WTC11 (cell line): Measurements from ENCODE around the gene TMEM50B. TPM values are rescaled to one million over a fixed set of nuclear protein-coding genes. Genes with fewer than 3 reads are reported as not detected.

Experiments used
- CBFB ChIP-seq: sonication (generic); formaldehyde crosslinking; IDR thresholded peaks from 2 replicates; pipeline ENCODE4 v1.8.1; 2022; ENCODE audit warnings: mild to moderate bottlenecking, low read depth, missing genetic modification reagents
- ETV6 ChIP-seq: sonication (generic); formaldehyde crosslinking; IDR thresholded peaks from 2 replicates; pipeline ENCODE4 v1.8.1; 2022; ENCODE audit warnings: mild to moderate bottlenecking, missing genetic modification reagents
- FOXJ3 ChIP-seq: sonication (generic); formaldehyde crosslinking; IDR thresholded peaks from 2 replicates; pipeline ENCODE4 v1.9.0; 2021; ENCODE audit warnings: missing genetic modification reagents, mild to moderate bottlenecking, borderline replicate concordance
- FOXK1 ChIP-seq: sonication (generic); formaldehyde crosslinking; IDR thresholded peaks from 2 replicates; pipeline ENCODE4 v1.8.0; 2022; ENCODE audit warnings: mild to moderate bottlenecking, moderate library complexity, missing genetic modification reagents
- GRHL2 ChIP-seq: fragments of 250-450 bp; sonication (Bioruptor Pico); IDR thresholded peaks from 2 replicates; pipeline ENCODE4 v1.8.0; 2022; ENCODE audit warnings: mild to moderate bottlenecking, moderate library complexity; ENCODE audit not compliant: insufficient replicate concordance, severe bottlenecking
- HMGA2 ChIP-seq: fragments of 250-450 bp; sonication (Bioruptor Pico); IDR thresholded peaks from 2 replicates; pipeline ENCODE4 v1.4.0; 2021; ENCODE audit warnings: mild to moderate bottlenecking, moderate library complexity
- IRF2 ChIP-seq: sonication (generic); formaldehyde crosslinking; IDR thresholded peaks from 2 replicates; pipeline ENCODE4 v1.8.0; 2022; ENCODE audit warnings: low read depth, missing genetic modification reagents, borderline replicate concordance
- KAT7 ChIP-seq: sonication (generic); formaldehyde crosslinking; IDR thresholded peaks from 2 replicates; pipeline ENCODE4 v1.8.1; 2023; ENCODE audit warnings: missing genetic modification reagents, mild to moderate bottlenecking, borderline replicate concordance
- MYBL2 ChIP-seq: sonication (generic); formaldehyde crosslinking; IDR thresholded peaks from 2 replicates; pipeline ENCODE4 v1.8.1; 2023; ENCODE audit warnings: mild to moderate bottlenecking, moderate library complexity, missing genetic modification reagents
- OVOL2 ChIP-seq: fragments of 250-450 bp; sonication (Bioruptor Pico); IDR thresholded peaks from 2 replicates; pipeline ENCODE4 v1.9.0; 2021; ENCODE audit warnings: mild to moderate bottlenecking, borderline replicate concordance
- RORB ChIP-seq: fragments of 250-450 bp; sonication (Bioruptor Pico); IDR thresholded peaks from 2 replicates; pipeline ENCODE4 v1.9.0; 2021; ENCODE audit warnings: mild to moderate bottlenecking
- SMAD4 ChIP-seq: sonication (generic); formaldehyde crosslinking; IDR thresholded peaks from 2 replicates; pipeline ENCODE4 v1.8.0; 2022; ENCODE audit warnings: mild to moderate bottlenecking, missing genetic modification reagents
- TEAD1 ChIP-seq: sonication (generic); formaldehyde crosslinking; IDR thresholded peaks from 2 replicates; pipeline ENCODE4 v1.8.0; 2022; ENCODE audit warnings: mild to moderate bottlenecking, missing genetic modification reagents
- ZNF121 ChIP-seq: sonication (generic); formaldehyde crosslinking; IDR thresholded peaks from 2 replicates; pipeline ENCODE4 v1.8.0; 2023; ENCODE audit warnings: missing genetic modification reagents
- ZNF138 ChIP-seq: sonication (generic); formaldehyde crosslinking; conservative IDR thresholded peaks from 2 replicates; pipeline ENCODE4 v1.8.1; 2022; ENCODE audit warnings: mild to moderate bottlenecking, moderate library complexity, missing genetic modification reagents
- ZNF416 ChIP-seq: fragments of 250-450 bp; sonication (Bioruptor Pico); IDR thresholded peaks from 2 replicates; pipeline ENCODE4 v1.9.0; 2021; ENCODE audit warnings: mild to moderate bottlenecking, inconsistent platforms
- ZNF423 ChIP-seq: fragments of 250-450 bp; sonication (Bioruptor Pico); IDR thresholded peaks from 2 replicates; pipeline ENCODE4 v2.1.2; 2022; ENCODE audit warnings: mild to moderate bottlenecking, moderate library complexity
- total RNA-seq: library from RNA; stranded (reverse); gene quantifications from 3 replicates; pipeline ENCODE4 v1.2.3, GENCODE V29; 2021
- TF ChIP-seq, protein P1 (sequence below): sonication (generic); formaldehyde crosslinking; IDR thresholded peaks from 2 replicates; pipeline ENCODE4 v1.8.1; 2023; ENCODE audit warnings: mild to moderate bottlenecking, missing genetic modification reagents, moderate library complexity
- TF ChIP-seq, protein P2 (sequence below): fragments of 250-450 bp; sonication (Bioruptor Pico); IDR thresholded peaks from 2 replicates; pipeline ENCODE4 v1.9.0; 2021; ENCODE audit warnings: moderate library complexity, mild to moderate bottlenecking, inconsistent platforms, borderline replicate concordance
- TF ChIP-seq, protein P3 (sequence below): sonication (generic); formaldehyde crosslinking; IDR thresholded peaks from 2 replicates; pipeline ENCODE4 v1.8.0; 2022; ENCODE audit warnings: mild to moderate bottlenecking, missing genetic modification reagents
- TF ChIP-seq, protein P4 (sequence below): fragments of 200-600 bp; IDR thresholded peaks from 2 replicates; pipeline ENCODE4 v1.8.0; 2022; ENCODE audit warnings: antibody characterized with exemption
- TF ChIP-seq, protein P5 (sequence below): sonication (generic); formaldehyde crosslinking; conservative IDR thresholded peaks from 2 replicates; pipeline ENCODE4 v1.8.1; 2022; ENCODE audit warnings: mild to moderate bottlenecking, missing genetic modification reagents
- TF ChIP-seq, protein P6 (sequence below): fragments of 250-450 bp; sonication (Bioruptor Pico); IDR thresholded peaks from 2 replicates; pipeline ENCODE4 v2.1.2; 2022; ENCODE audit warnings: mild to moderate bottlenecking, moderate library complexity
- TF ChIP-seq, protein P7 (sequence below): sonication (generic); formaldehyde crosslinking; IDR thresholded peaks from 2 replicates; pipeline ENCODE4 v1.8.0; 2022; ENCODE audit warnings: missing genetic modification reagents

The TMEM50B gene
- total RNA-seq, 1 experiment from 2014 or later: 25.4 TPM

DNA sequence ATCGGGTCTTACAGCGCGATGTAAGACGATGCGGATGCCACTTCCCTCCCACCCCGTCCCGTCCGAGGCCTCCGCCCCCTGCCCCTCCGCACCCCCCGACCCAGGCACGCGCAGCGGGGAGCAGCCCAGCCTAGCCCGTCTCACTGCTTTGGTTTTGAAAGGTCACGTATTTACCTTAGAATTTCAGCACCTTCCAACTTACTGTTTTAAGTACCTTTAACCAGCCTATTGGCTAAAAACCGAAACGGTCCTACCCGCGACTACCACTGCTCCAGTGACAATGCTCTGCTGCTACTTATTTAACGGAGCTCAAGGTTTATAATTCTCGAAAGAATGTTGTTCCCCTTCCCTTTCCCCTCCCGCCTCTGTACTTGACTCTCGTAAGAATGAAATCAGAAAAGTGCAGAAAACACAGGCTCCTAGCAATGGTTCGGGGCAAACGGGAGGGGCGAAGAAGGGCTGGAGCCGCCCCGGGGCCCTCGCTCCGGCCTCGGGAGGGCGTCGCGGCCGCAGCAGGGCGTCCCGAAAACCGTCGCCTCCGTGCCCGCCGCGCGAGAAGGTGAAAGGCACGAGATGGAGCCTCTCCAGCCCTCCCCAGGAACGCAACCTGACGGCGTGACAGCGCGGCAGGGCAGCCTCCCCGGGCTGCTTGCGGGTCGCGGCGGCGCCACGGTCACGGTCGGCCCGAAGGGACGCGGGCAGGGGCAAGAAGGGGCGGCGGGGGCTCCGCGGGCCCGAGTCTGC lies 667 bp downstream of the TMEM50B start (continued):
- TF ChIP-seq, protein P1, sequence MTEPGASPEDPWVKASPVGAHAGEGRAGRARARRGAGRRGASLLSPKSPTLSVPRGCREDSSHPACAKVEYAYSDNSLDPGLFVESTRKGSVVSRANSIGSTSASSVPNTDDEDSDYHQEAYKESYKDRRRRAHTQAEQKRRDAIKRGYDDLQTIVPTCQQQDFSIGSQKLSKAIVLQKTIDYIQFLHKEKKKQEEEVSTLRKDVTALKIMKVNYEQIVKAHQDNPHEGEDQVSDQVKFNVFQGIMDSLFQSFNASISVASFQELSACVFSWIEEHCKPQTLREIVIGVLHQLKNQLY (CRISPR knock-in tag): 0 out of 2 replicates have a peak, but pooled peaks have one; percentile 35
- TF ChIP-seq ZNF416 (CRISPR knock-in tag): no peak
- no peak for TF ChIP-seq ZNF138 (CRISPR knock-in tag)
- TF ChIP-seq, protein P2, sequence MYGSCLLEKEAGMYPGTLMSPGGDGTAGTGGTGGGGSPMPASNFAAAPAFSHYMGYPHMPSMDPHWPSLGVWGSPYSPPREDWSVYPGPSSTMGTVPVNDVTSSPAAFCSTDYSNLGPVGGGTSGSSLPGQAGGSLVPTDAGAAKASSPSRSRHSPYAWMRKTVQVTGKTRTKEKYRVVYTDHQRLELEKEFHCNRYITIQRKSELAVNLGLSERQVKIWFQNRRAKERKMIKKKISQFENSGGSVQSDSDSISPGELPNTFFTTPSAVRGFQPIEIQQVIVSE: no peak
- TF ChIP-seq SMAD4: no peak
- no peak for TF ChIP-seq FOXJ3 (CRISPR knock-in tag)
- no peak for TF ChIP-seq HMGA2 (CRISPR knock-in tag)
- TF ChIP-seq, protein P3, sequence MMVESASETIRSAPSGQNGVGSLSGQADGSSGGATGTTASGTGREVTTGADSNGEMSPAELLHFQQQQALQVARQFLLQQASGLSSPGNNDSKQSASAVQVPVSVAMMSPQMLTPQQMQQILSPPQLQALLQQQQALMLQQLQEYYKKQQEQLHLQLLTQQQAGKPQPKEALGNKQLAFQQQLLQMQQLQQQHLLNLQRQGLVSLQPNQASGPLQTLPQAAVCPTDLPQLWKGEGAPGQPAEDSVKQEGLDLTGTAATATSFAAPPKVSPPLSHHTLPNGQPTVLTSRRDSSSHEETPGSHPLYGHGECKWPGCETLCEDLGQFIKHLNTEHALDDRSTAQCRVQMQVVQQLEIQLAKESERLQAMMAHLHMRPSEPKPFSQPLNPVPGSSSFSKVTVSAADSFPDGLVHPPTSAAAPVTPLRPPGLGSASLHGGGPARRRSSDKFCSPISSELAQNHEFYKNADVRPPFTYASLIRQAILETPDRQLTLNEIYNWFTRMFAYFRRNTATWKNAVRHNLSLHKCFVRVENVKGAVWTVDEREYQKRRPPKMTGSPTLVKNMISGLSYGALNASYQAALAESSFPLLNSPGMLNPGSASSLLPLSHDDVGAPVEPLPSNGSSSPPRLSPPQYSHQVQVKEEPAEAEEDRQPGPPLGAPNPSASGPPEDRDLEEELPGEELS: peak; percentile 53; the same call in 1 of the 2 replicates
- no peak for TF ChIP-seq ZNF121
- TF ChIP-seq, protein P4, sequence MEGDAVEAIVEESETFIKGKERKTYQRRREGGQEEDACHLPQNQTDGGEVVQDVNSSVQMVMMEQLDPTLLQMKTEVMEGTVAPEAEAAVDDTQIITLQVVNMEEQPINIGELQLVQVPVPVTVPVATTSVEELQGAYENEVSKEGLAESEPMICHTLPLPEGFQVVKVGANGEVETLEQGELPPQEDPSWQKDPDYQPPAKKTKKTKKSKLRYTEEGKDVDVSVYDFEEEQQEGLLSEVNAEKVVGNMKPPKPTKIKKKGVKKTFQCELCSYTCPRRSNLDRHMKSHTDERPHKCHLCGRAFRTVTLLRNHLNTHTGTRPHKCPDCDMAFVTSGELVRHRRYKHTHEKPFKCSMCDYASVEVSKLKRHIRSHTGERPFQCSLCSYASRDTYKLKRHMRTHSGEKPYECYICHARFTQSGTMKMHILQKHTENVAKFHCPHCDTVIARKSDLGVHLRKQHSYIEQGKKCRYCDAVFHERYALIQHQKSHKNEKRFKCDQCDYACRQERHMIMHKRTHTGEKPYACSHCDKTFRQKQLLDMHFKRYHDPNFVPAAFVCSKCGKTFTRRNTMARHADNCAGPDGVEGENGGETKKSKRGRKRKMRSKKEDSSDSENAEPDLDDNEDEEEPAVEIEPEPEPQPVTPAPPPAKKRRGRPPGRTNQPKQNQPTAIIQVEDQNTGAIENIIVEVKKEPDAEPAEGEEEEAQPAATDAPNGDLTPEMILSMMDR: no peak
- no peak for TF ChIP-seq FOXK1 (CRISPR knock-in tag)
- no peak for TF ChIP-seq CBFB (CRISPR knock-in tag)
- TF ChIP-seq, protein P5, sequence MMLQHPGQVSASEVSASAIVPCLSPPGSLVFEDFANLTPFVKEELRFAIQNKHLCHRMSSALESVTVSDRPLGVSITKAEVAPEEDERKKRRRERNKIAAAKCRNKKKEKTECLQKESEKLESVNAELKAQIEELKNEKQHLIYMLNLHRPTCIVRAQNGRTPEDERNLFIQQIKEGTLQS (CRISPR knock-in tag): no peak
- TF ChIP-seq, protein P6, sequence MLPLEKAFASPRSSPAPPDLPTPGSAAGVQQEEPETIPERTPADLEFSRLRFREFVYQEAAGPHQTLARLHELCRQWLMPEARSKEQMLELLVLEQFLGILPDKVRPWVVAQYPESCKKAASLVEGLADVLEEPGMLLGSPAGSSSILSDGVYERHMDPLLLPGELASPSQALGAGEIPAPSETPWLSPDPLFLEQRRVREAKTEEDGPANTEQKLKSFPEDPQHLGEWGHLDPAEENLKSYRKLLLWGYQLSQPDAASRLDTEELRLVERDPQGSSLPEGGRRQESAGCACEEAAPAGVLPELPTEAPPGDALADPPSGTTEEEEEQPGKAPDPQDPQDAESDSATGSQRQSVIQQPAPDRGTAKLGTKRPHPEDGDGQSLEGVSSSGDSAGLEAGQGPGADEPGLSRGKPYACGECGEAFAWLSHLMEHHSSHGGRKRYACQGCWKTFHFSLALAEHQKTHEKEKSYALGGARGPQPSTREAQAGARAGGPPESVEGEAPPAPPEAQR (CRISPR knock-in tag): no peak
- TF ChIP-seq OVOL2: no peak
- TF ChIP-seq KAT7 (CRISPR knock-in tag): 0 out of 2 replicates have a peak, but pooled peaks have one; percentile 53
- no peak for TF ChIP-seq ZNF423 (CRISPR knock-in tag)
- no peak for TF ChIP-seq RORB (CRISPR knock-in tag)
- 0 out of 2 replicates have a peak, but pooled peaks have one; percentile 26 for TF ChIP-seq TEAD1 (CRISPR knock-in tag)
- TF ChIP-seq MYBL2: no peak
- TF ChIP-seq, protein P7, sequence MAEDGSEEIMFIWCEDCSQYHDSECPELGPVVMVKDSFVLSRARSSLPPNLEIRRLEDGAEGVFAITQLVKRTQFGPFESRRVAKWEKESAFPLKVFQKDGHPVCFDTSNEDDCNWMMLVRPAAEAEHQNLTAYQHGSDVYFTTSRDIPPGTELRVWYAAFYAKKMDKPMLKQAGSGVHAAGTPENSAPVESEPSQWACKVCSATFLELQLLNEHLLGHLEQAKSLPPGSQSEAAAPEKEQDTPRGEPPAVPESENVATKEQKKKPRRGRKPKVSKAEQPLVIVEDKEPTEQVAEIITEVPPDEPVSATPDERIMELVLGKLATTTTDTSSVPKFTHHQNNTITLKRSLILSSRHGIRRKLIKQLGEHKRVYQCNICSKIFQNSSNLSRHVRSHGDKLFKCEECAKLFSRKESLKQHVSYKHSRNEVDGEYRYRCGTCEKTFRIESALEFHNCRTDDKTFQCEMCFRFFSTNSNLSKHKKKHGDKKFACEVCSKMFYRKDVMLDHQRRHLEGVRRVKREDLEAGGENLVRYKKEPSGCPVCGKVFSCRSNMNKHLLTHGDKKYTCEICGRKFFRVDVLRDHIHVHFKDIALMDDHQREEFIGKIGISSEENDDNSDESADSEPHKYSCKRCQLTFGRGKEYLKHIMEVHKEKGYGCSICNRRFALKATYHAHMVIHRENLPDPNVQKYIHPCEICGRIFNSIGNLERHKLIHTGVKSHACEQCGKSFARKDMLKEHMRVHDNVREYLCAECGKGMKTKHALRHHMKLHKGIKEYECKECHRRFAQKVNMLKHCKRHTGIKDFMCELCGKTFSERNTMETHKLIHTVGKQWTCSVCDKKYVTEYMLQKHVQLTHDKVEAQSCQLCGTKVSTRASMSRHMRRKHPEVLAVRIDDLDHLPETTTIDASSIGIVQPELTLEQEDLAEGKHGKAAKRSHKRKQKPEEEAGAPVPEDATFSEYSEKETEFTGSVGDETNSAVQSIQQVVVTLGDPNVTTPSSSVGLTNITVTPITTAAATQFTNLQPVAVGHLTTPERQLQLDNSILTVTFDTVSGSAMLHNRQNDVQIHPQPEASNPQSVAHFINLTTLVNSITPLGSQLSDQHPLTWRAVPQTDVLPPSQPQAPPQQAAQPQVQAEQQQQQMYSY (CRISPR knock-in tag): no peak
- TF ChIP-seq GRHL2 (CRISPR knock-in tag): no peak
- no peak for TF ChIP-seq ETV6
- no peak for TF ChIP-seq IRF2 (CRISPR knock-in tag)
